HepG2 (cell line): ENCODE measurements around the gene HSF4. TPM values are rescaled to one million over a fixed set of nuclear protein-coding genes. Genes with fewer than 3 reads are reported as not detected.

ENCODE experiments used
- CEBPB ChIP-seq: IDR thresholded peaks from 2 replicates; pipeline ENCODE4 v1.6.1; 2011; ENCODE audit warnings: low read depth, low read length, improper control_type of control experiment, borderline replicate concordance
- FLYWCH1 ChIP-seq: sonication (generic); formaldehyde crosslinking; IDR thresholded peaks from 2 replicates; pipeline ENCODE4 v1.8.1; 2023; ENCODE audit warnings: mild to moderate bottlenecking, missing genetic modification reagents
- FOXK2 ChIP-seq: fragments of 450-650 bp; IDR thresholded peaks from 2 replicates; pipeline ENCODE4 v1.6.1; 2016
- GLI4 ChIP-seq: sonication (generic); formaldehyde crosslinking; IDR thresholded peaks from 2 replicates; pipeline ENCODE4 v1.5.1; 2020; ENCODE audit warnings: missing genetic modification reagents, mild to moderate bottlenecking, moderate library complexity, borderline replicate concordance
- HOXA3 ChIP-seq: sonication (generic); formaldehyde crosslinking; IDR thresholded peaks from 2 replicates; pipeline ENCODE4 v1.5.0; 2020; ENCODE audit warnings: missing genetic modification reagents
- IRX3 ChIP-seq: sonication (generic); formaldehyde crosslinking; IDR thresholded peaks from 2 replicates; pipeline ENCODE4 v1.8.1; 2023; ENCODE audit warnings: mild to moderate bottlenecking, low read depth, missing genetic modification reagents, borderline replicate concordance
- KLF9 ChIP-seq: IDR thresholded peaks from 2 replicates; pipeline ENCODE4 v1.6.1; 2016; ENCODE audit warnings: low read depth
- MTF2 ChIP-seq: sonication (generic); formaldehyde crosslinking; IDR thresholded peaks from 2 replicates; pipeline ENCODE4 v1.5.0; 2020; ENCODE audit warnings: missing genetic modification reagents, borderline replicate concordance
- MYNN ChIP-seq: sonication (generic); formaldehyde crosslinking; IDR thresholded peaks from 2 replicates; pipeline ENCODE4 v1.4.0; 2020; ENCODE audit warnings: mild to moderate bottlenecking, low read depth, missing genetic modification reagents
- NBN ChIP-seq: fragments of 450-650 bp; conservative IDR thresholded peaks from 2 replicates; pipeline ENCODE4 v1.6.1; 2017
- NFRKB ChIP-seq: fragments of 450-650 bp; IDR thresholded peaks from 2 replicates; pipeline ENCODE4 v1.6.1; 2017
- PITX1 ChIP-seq: sonication (generic); formaldehyde crosslinking; IDR thresholded peaks from 2 replicates; pipeline ENCODE4 v1.5.1; 2020; ENCODE audit warnings: mild to moderate bottlenecking, missing genetic modification reagents
- RNF2 ChIP-seq: fragments of 450-650 bp; conservative IDR thresholded peaks from 2 replicates; pipeline ENCODE4 v1.6.1; 2016; ENCODE audit warnings: low read depth
- XRCC5 ChIP-seq: fragments of 200-400 bp; formaldehyde crosslinking; optimal IDR thresholded peaks from 2 replicates; pipeline ENCODE3; 2017; ENCODE audit warnings: mild to moderate bottlenecking, low read length
- ZFP36 ChIP-seq: fragments of 150-350 bp; IDR thresholded peaks from 2 replicates; pipeline ENCODE4 v1.6.1; 2018; ENCODE audit warnings: borderline replicate concordance, low read length, low read depth; ENCODE audit not compliant: partially characterized antibody
- ZFP41 ChIP-seq: sonication (generic); formaldehyde crosslinking; IDR thresholded peaks from 2 replicates; pipeline ENCODE4 v1.4.0; 2020; ENCODE audit warnings: mild to moderate bottlenecking, missing genetic modification reagents, borderline replicate concordance
- ZNF136 ChIP-seq: sonication (generic); formaldehyde crosslinking; IDR thresholded peaks from 2 replicates; pipeline ENCODE4 v1.8.1; 2022; ENCODE audit warnings: low read depth, mild to moderate bottlenecking, moderate library complexity, missing genetic modification reagents
- ZNF33B ChIP-seq: sonication (generic); formaldehyde crosslinking; IDR thresholded peaks from 2 replicates; pipeline ENCODE4 v1.5.1; 2020; ENCODE audit warnings: mild to moderate bottlenecking, missing genetic modification reagents
- ZNF773 ChIP-seq: sonication (generic); formaldehyde crosslinking; IDR thresholded peaks from 2 replicates; pipeline ENCODE4 v1.4.0; 2020; ENCODE audit warnings: missing genetic modification reagents, borderline replicate concordance
- ZSCAN21 ChIP-seq: sonication (generic); formaldehyde crosslinking; IDR thresholded peaks from 2 replicates; pipeline ENCODE4 v1.8.0; 2022; ENCODE audit warnings: mild to moderate bottlenecking, missing genetic modification reagents, moderate library complexity, borderline replicate concordance
- ZSCAN25 ChIP-seq: sonication (generic); formaldehyde crosslinking; IDR thresholded peaks from 2 replicates; pipeline ENCODE4 v1.8.0; 2022; ENCODE audit warnings: mild to moderate bottlenecking, missing genetic modification reagents
- polyA plus RNA-seq, 8 experiments: library from polyadenylated mRNA; depleted of rRNA in 3 of 8; stranded (reverse) in 7 of 8; unstranded in 1 of 8; fragments of >200 nt; fragmentation: Illumina TruSeq in 4 of 8; extraction: Trizol in 4 of 8; gene quantifications; 2 replicates each; pipeline versions ENCODE4 v1.2.1 to v1.2.3, GENCODE V29; 2011 to 2016; ENCODE audit warnings: low read depth in 4 of 8, missing spikeins in 1 of 8, mixed read lengths in 1 of 8; ENCODE audit not compliant: insufficient read depth in 1 of 8
- total RNA-seq, 5 experiments: library from RNA; depleted of rRNA; stranded (reverse); fragments of >200 nt; fragmentation: Illumina TruSeq; extraction: Trizol; gene quantifications; 2 replicates each; pipeline ENCODE4 v1.2.3, GENCODE V29; 2016; ENCODE audit warnings: low read depth in 1 of 5
- TF ChIP-seq, protein P1 (sequence below): sonication (generic); formaldehyde crosslinking; IDR thresholded peaks from 2 replicates; pipeline ENCODE4 v1.8.0; 2022; ENCODE audit warnings: mild to moderate bottlenecking, missing genetic modification reagents, moderate library complexity
- TF ChIP-seq, protein P2 (sequence below): sonication (generic); formaldehyde crosslinking; conservative IDR thresholded peaks from 2 replicates; pipeline ENCODE4 v1.4.0; 2020; ENCODE audit warnings: missing genetic modification reagents
- TF ChIP-seq, protein P3 (sequence below): IDR thresholded peaks from 2 replicates; pipeline ENCODE4 v1.6.1; 2016; ENCODE audit warnings: missing compliant biosample characterization, missing genetic modification reagents, borderline replicate concordance
- TF ChIP-seq, protein P4 (sequence below): sonication (generic); formaldehyde crosslinking; conservative IDR thresholded peaks from 2 replicates; pipeline ENCODE4 v1.4.0; 2020; ENCODE audit warnings: missing genetic modification reagents

HSF4 gene
- total and polyA plus RNA-seq, 2 of the 13 experiments (the other 11 are each of a cell fraction or from before 2014, with no cell fraction given): 3.5 to 16.9 TPM

DNA sequence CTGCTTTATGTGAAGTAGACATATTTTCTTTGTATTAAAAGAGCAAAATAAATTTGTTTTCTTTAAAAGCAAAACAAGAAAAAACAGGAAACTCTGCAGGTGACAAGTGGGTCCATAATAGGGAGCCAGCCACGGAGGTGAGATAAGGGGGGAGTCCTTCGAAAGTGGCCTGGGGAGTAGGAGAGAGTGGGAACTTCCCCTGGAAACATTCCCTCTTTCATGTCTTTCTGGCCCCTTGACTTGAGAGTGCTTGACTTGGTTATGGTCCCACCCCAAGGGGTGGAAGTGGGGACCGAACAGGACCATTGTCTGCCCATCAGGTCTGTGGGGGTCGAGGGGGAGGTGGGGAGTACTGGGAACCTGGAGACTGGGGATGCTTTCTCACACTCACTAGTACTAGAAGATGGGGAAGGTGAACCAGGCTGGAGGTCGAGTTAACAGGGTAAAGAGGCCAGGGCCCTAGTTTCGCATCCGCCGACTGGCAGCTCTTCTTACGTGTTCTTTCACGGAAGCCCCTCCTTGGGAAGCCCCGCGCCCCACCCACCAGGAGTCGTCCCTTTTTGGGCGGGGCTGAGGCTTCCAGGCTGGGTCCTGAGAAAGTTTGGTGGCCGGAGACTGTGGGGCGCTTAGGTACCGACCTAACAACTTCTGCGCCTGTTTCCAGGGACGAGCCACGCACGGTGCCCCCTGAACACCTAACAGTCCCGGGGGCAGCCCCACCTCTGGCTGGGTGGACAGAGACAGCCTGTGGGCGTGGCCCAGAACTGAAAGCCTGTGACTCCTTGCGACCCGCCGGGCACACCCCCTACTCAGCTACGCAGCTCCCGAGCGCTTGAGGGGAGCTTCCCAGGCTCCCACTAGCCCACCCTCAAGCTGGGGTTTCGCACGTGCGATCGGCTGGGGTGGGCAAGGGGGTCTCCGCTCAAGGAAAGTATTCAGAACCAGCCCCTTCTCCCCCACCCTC is 5.6 kb upstream of the HSF4 start (continued):
- TF ChIP-seq PITX1 (no peak), HOXA3 (CRISPR knock-in tag) (0 out of 2 replicates have a peak, but pooled peaks have one; percentile 7), ZNF136 (CRISPR knock-in tag) (no peak), IRX3 (no peak), MYNN (CRISPR knock-in tag) (no peak), ZSCAN21 (CRISPR knock-in tag) (no peak), ZSCAN25 (CRISPR knock-in tag) (no peak), NBN (no peak), ZNF33B (no peak), RNF2 (no peak), KLF9 (CRISPR knock-in tag) (peak; percentile 93), FOXK2 (no peak), ZFP41 (no peak; the same call in 1 of the 2 replicates), MTF2 (CRISPR knock-in tag) (no peak), GLI4 (CRISPR knock-in tag) (no peak), ZFP36 (no peak), XRCC5 (no peak), CEBPB (no peak), ZNF773 (CRISPR knock-in tag) (no peak), NFRKB (no peak), FLYWCH1 (CRISPR knock-in tag) (no peak)
- TF ChIP-seq, protein P1, sequence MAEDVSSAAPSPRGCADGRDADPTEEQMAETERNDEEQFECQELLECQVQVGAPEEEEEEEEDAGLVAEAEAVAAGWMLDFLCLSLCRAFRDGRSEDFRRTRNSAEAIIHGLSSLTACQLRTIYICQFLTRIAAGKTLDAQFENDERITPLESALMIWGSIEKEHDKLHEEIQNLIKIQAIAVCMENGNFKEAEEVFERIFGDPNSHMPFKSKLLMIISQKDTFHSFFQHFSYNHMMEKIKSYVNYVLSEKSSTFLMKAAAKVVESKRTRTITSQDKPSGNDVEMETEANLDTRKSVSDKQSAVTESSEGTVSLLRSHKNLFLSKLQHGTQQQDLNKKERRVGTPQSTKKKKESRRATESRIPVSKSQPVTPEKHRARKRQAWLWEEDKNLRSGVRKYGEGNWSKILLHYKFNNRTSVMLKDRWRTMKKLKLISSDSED (CRISPR knock-in tag): no peak
- TF ChIP-seq, protein P2, sequence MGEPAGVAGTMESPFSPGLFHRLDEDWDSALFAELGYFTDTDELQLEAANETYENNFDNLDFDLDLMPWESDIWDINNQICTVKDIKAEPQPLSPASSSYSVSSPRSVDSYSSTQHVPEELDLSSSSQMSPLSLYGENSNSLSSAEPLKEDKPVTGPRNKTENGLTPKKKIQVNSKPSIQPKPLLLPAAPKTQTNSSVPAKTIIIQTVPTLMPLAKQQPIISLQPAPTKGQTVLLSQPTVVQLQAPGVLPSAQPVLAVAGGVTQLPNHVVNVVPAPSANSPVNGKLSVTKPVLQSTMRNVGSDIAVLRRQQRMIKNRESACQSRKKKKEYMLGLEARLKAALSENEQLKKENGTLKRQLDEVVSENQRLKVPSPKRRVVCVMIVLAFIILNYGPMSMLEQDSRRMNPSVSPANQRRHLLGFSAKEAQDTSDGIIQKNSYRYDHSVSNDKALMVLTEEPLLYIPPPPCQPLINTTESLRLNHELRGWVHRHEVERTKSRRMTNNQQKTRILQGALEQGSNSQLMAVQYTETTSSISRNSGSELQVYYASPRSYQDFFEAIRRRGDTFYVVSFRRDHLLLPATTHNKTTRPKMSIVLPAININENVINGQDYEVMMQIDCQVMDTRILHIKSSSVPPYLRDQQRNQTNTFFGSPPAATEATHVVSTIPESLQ (CRISPR knock-in tag): no peak
- TF ChIP-seq, protein P3, sequence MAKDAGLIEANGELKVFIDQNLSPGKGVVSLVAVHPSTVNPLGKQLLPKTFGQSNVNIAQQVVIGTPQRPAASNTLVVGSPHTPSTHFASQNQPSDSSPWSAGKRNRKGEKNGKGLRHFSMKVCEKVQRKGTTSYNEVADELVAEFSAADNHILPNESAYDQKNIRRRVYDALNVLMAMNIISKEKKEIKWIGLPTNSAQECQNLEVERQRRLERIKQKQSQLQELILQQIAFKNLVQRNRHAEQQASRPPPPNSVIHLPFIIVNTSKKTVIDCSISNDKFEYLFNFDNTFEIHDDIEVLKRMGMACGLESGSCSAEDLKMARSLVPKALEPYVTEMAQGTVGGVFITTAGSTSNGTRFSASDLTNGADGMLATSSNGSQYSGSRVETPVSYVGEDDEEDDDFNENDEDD (CRISPR knock-in tag): no peak
- TF ChIP-seq, protein P4, sequence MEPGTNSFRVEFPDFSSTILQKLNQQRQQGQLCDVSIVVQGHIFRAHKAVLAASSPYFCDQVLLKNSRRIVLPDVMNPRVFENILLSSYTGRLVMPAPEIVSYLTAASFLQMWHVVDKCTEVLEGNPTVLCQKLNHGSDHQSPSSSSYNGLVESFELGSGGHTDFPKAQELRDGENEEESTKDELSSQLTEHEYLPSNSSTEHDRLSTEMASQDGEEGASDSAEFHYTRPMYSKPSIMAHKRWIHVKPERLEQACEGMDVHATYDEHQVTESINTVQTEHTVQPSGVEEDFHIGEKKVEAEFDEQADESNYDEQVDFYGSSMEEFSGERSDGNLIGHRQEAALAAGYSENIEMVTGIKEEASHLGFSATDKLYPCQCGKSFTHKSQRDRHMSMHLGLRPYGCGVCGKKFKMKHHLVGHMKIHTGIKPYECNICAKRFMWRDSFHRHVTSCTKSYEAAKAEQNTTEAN (CRISPR knock-in tag): no peak
